Measurements from ENCODE around the gene UBASH3B.
A peak's percentile ranks its signal among the peaks of the same experiment; 100 is the strongest.

The UBASH3B gene

DNA sequence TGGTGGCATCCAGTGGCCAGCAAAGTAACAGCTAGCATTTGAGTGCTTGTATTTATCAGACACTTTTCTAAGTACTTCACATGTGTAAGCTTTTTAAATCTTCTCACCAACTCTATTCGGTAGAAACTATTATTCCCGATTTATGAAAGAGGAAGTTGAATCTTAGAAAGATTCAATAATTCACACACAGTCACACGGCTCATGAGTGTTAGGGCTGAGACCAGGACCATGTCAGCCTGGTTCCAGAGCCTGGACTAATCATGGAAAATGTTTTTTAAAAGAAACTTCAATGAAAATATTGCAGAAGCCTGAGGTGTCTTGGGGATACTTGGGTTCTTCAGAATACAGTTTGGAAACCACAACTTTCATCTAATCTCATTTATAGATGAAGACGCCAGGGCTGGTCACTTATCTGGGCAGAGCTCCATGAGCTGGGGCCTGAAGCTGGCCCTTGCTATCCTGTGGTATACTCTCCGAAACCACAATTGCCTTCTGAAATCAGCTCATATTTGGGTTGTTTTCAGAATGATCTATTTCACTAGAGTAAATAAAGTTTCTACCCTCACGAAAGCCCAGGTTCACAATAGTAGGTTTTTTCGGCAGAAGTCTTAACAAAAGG is 178.4 kb downstream of the UBASH3B start:
- H3K27me3 ChIP-seq (ENCODE audit: control insufficient read depth in 1 of 2, insufficient read depth in 2 of 2, low read length in 2 of 2) = no peaks in the 10 kb centered on the region
- H3K4me3 ChIP-seq (ENCODE audit: low read depth in 1 of 2, low read length in 2 of 2) = no peak overlapping the region
- H3K9me3 ChIP-seq (ENCODE audit: control insufficient read depth in 1 of 2, low read length in 2 of 2) = no peaks in the 10 kb centered on the region
- H3K4me1 ChIP-seq (ENCODE audit: control insufficient read depth in 1 of 2, insufficient read depth in 2 of 2, low read length in 2 of 2) = no peaks in the 10 kb centered on the region
- H3K9ac ChIP-seq (ENCODE audit: low read depth in 1 of 2, low read length in 2 of 2) = no peak overlapping the region
- H3K27ac ChIP-seq (ENCODE audit: low read depth, low read length) = no peak overlapping the region
- H3K36me3 ChIP-seq (ENCODE audit: control insufficient read depth in 1 of 2, insufficient read depth in 2 of 2, low read length in 2 of 2) = no peaks in the 10 kb centered on the region

DNA sequence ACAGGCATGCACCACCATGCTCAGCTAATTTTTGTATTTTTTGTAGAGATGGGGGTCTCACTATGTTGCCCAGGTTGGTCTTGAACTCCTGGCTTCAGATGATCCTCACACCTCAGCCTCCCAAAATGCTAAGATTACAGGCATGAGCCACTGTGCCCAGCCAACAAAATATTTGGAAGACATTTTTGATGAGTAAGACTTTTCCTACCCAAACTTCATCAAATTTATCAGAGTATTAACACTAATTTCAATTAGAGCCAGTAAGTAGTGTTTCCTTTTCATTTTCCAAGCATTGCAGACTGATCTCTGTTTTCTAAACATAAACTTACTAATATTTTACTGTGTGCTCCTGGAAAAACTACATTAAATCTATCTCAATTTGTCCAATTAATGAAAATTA is 181.4 kb downstream of the UBASH3B start:
- Histone ChIP-seq H3K4me1 (ENCODE audit: control insufficient read depth in 1 of 2, insufficient read depth in 2 of 2, low read length in 2 of 2) (no peaks in the 10 kb centered on the region), H3K36me3 (ENCODE audit: control insufficient read depth in 1 of 2, insufficient read depth in 2 of 2, low read length in 2 of 2) (no peaks in the 10 kb centered on the region), H3K9me3 (ENCODE audit: control insufficient read depth in 1 of 2, low read length in 2 of 2) (no peaks in the 10 kb centered on the region), H3K4me3 (ENCODE audit: low read depth in 1 of 2, low read length in 2 of 2) (no peak overlapping the region), H3K27me3 (ENCODE audit: control insufficient read depth in 1 of 2, insufficient read depth in 2 of 2, low read length in 2 of 2) (no peaks in the 10 kb centered on the region), H3K27ac (ENCODE audit: low read depth, low read length) (no peak overlapping the region), H3K9ac (ENCODE audit: low read depth in 1 of 2, low read length in 2 of 2) (no peak overlapping the region)

DNA sequence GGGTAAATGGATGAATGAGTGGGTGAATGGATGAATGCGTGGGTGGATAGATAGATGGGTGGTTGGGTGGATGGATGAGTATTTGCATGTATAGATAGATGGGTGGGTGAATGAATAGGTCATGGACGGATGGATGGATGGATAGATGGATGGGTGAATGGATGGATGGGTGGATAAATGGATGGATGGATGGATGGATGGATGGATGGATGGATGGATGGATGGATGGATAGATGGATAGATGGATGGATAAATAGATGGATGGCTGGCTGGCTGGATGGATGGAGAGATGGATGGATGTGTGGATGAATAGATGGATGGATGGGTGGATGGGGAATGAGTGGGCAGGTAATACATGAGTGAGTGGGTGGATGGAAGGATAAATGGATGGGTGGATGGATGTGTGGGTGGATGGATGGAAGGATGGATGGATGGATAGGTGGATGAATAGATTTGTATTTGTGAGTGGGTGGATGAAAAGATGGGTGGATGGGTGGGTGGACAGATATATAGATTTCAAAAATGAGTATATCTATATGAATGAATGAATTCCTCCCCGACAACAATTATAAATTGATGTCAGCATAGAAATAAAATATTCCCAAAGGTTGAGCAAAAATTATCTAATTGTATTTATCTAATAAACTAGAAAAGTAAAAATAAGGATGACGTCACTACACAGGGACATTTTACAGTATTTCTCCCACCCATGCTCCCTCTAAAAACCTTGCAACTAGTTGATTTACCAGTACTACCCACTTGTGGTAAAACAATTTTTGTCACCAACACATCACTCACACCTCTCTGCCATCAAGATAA is 182.2 kb downstream of the UBASH3B start:
- Histone ChIP-seq H3K4me1 (ENCODE audit: control insufficient read depth in 1 of 2, insufficient read depth in 2 of 2, low read length in 2 of 2) (no peaks in the 10 kb centered on the region), H3K9ac (ENCODE audit: low read depth in 1 of 2, low read length in 2 of 2) (no peak overlapping the region), H3K9me3 (ENCODE audit: control insufficient read depth in 1 of 2, low read length in 2 of 2) (no peaks in the 10 kb centered on the region), H3K27me3 (ENCODE audit: control insufficient read depth in 1 of 2, insufficient read depth in 2 of 2, low read length in 2 of 2) (no peaks in the 10 kb centered on the region), H3K4me3 (ENCODE audit: low read depth in 1 of 2, low read length in 2 of 2) (no peak overlapping the region), H3K27ac (ENCODE audit: low read depth, low read length) (no peak overlapping the region), H3K36me3 (ENCODE audit: control insufficient read depth in 1 of 2, insufficient read depth in 2 of 2, low read length in 2 of 2) (no peaks in the 10 kb centered on the region)

DNA sequence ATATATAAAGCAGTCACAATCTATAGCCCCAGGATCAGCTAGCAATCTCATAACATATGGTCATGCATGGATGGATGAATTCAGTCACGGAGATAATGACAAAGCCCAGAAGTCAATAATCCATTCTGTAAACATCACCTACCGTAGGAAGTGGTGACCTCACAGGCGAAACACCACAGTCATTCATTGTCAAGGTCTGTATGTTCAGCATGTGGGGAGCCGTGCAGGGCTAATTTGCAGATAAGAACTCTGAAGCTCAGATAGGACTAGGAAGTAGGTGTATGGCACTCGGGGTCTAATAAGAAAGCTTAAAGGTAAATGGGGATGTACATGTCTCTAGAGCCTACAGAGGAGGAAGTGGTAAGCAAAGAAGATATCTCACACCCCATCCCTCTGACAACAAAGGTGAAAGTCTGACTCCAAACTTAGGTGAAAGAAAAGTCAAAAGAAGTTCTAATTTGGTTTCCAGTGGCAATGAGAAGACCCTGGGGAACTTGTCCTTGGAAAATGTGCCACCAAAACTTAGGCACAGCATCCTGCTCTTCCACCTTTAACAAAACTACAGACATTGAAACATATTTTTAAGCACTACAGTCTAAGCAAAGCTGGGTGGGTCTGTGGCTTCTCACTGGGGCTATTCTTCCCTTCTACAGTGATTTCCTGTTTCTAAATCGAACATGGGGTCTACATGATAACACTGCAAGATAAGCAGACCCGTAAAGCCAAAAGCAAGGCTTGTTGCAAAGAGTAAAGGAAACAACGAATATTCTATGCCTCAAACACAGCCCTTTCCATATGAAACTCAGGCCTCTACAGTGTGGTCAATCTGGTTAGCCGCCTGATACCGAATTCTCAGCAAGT is 188.0 kb downstream of the UBASH3B start:
- Histone ChIP-seq H3K36me3 (ENCODE audit: control insufficient read depth in 1 of 2, insufficient read depth in 2 of 2, low read length in 2 of 2) (no peaks in the 10 kb centered on the region), H3K9ac (ENCODE audit: low read depth in 1 of 2, low read length in 2 of 2) (no peak overlapping the region), H3K27me3 (ENCODE audit: control insufficient read depth in 1 of 2, insufficient read depth in 2 of 2, low read length in 2 of 2) (no peaks in the 10 kb centered on the region), H3K9me3 (ENCODE audit: control insufficient read depth in 1 of 2, low read length in 2 of 2) (no peaks in the 10 kb centered on the region), H3K27ac (ENCODE audit: low read depth, low read length) (no peak overlapping the region), H3K4me1 (ENCODE audit: control insufficient read depth in 1 of 2, insufficient read depth in 2 of 2, low read length in 2 of 2) (no peaks in the 10 kb centered on the region), H3K4me3 (ENCODE audit: low read depth in 1 of 2, low read length in 2 of 2) (no peak overlapping the region)

DNA sequence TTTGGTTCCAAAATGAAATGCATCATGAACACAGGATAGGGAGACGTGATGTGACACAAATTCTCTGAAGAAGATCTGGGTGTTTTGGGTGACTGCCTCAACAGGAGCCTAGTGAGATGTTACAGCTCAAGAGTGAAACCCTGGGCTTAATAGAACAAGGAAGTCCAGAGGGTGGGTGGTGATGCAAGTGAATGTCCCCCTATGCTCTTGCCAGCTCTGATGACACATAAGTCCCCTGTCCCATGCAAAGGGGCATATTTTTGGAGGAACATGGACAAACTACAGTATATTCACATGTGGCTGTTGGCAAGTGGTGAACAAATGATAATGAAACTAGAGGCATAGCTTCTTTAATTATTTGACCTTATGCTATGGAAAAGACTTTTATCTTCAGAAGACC is 191.9 kb downstream of the UBASH3B start:
- Histone ChIP-seq H3K27ac (ENCODE audit: low read depth, low read length) (no peak overlapping the region), H3K36me3 (ENCODE audit: control insufficient read depth in 1 of 2, insufficient read depth in 2 of 2, low read length in 2 of 2) (no peaks in the 10 kb centered on the region), H3K9ac (ENCODE audit: low read depth in 1 of 2, low read length in 2 of 2) (no peak overlapping the region), H3K9me3 (ENCODE audit: control insufficient read depth in 1 of 2, low read length in 2 of 2) (no peaks in the 10 kb centered on the region), H3K27me3 (ENCODE audit: control insufficient read depth in 1 of 2, insufficient read depth in 2 of 2, low read length in 2 of 2) (peaks cover 0 to 4% of the 10 kb centered on the region in 2 donors), H3K4me1 (ENCODE audit: control insufficient read depth in 1 of 2, insufficient read depth in 2 of 2, low read length in 2 of 2) (peaks cover 0 to 2% of the 10 kb centered on the region in 2 donors), H3K4me3 (ENCODE audit: low read depth in 1 of 2, low read length in 2 of 2) (no peak overlapping the region)

DNA sequence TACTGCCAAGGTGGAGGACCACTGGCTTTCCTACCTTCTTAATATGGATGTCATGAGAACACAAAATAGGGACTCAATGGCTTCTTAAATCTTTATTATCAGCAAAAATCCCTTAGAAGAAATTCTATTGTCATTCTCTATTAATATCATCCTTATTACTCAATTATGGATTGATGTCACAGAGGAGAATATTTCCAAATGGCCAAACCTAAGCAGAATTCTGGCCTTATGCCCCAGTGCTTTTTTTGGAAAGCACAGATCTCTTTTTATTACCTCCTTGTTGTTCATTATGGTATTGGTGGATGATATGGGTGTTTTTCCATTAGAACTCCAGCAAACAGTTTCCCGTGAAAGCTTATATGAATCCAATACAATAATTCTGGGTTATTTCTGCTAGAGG is 192.7 kb downstream of the UBASH3B start:
- Histone ChIP-seq H3K4me1 (ENCODE audit: control insufficient read depth in 1 of 2, insufficient read depth in 2 of 2, low read length in 2 of 2) (peaks cover 0 to 5% of the 10 kb centered on the region in 2 donors), H3K9me3 (ENCODE audit: control insufficient read depth in 1 of 2, low read length in 2 of 2) (no peaks in the 10 kb centered on the region), H3K27me3 (ENCODE audit: control insufficient read depth in 1 of 2, insufficient read depth in 2 of 2, low read length in 2 of 2) (peaks cover 0 to 4% of the 10 kb centered on the region in 2 donors), H3K27ac (ENCODE audit: low read depth, low read length) (no peak overlapping the region), H3K36me3 (ENCODE audit: control insufficient read depth in 1 of 2, insufficient read depth in 2 of 2, low read length in 2 of 2) (no peaks in the 10 kb centered on the region), H3K9ac (ENCODE audit: low read depth in 1 of 2, low read length in 2 of 2) (no peak overlapping the region), H3K4me3 (ENCODE audit: low read depth in 1 of 2, low read length in 2 of 2) (no peak overlapping the region)

DNA sequence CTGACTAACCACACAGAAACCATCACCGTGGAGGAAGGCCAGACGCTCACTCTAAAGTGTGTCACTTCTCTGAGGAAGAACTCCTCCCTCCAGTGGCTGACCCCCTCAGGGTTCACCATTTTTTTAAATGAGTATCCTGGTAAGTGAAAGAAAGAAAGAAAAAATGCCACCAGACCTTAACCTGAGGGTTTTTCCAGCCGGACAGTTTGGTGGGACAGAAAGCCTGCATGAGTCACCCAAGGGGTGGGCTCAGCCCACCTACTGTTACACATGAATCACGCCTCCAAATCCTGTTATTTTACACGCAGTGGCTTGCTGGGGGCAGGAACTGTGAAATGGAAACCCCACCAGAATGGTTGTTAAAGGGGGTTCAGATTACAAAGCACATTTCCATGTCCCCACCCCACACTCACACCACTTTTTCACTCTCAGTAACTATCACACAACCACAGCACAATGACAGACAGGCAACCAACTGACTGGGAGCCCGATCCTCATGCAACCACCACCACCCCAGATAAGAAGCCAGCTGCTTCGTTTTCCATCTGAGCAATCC is 194.6 kb downstream of the UBASH3B start:
- Histone ChIP-seq H3K9me3 (ENCODE audit: control insufficient read depth in 1 of 2, low read length in 2 of 2) (no peaks in the 10 kb centered on the region), H3K36me3 (ENCODE audit: control insufficient read depth in 1 of 2, insufficient read depth in 2 of 2, low read length in 2 of 2) (no peaks in the 10 kb centered on the region), H3K4me1 (ENCODE audit: control insufficient read depth in 1 of 2, insufficient read depth in 2 of 2, low read length in 2 of 2) (peaks cover 0 to 5% of the 10 kb centered on the region in 2 donors), H3K27ac (ENCODE audit: low read depth, low read length) (no peak overlapping the region), H3K27me3 (ENCODE audit: control insufficient read depth in 1 of 2, insufficient read depth in 2 of 2, low read length in 2 of 2) (peaks cover 0 to 4% of the 10 kb centered on the region in 2 donors), H3K4me3 (ENCODE audit: low read depth in 1 of 2, low read length in 2 of 2) (no peak overlapping the region), H3K9ac (ENCODE audit: low read depth in 1 of 2, low read length in 2 of 2) (no peak overlapping the region)

DNA sequence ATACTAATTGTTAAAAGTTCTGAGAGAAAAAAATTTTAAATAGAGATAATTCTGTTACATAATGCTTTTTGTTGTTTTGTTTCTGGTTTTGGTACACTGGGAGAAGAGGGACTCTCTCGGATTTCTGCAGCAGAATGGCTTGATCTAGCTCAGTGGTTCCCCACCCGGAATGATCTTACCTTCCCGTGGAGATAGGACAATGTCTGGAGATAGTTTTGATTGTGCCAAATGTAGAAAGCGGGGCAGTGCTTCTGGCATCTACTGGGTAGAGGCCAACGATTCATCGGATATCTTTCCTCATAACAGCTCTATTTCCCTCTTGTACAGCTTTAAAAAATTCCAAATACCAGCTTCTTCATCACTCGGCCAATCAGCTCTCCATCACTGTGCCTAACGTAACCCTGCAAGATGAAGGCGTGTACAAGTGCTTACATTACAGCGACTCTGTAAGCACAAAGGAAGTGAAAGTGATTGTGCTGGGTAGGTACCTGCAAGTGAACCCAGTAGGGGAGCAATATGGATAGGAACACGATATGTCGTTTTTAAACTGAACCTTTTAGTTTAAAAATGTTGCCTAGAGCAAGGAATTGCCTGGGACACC is 195.9 kb downstream of the UBASH3B start:
- H3K9ac ChIP-seq (ENCODE audit: low read depth in 1 of 2, low read length in 2 of 2) = no peak overlapping the region
- H3K36me3 ChIP-seq (ENCODE audit: control insufficient read depth in 1 of 2, insufficient read depth in 2 of 2, low read length in 2 of 2) = no peaks in the 10 kb centered on the region
- peaks cover 0 to 5% of the 10 kb centered on the region in 2 donors for H3K4me1 ChIP-seq (ENCODE audit: control insufficient read depth in 1 of 2, insufficient read depth in 2 of 2, low read length in 2 of 2)
- peaks cover 0 to 4% of the 10 kb centered on the region in 2 donors for H3K27me3 ChIP-seq (ENCODE audit: control insufficient read depth in 1 of 2, insufficient read depth in 2 of 2, low read length in 2 of 2)
- H3K27ac ChIP-seq (ENCODE audit: low read depth, low read length) = no peak overlapping the region
- peak overlapping the region in 1 of 2 donors; percentile 23 for H3K4me3 ChIP-seq (ENCODE audit: low read depth in 1 of 2, low read length in 2 of 2)
- H3K9me3 ChIP-seq (ENCODE audit: control insufficient read depth in 1 of 2, low read length in 2 of 2) = no peaks in the 10 kb centered on the region

DNA sequence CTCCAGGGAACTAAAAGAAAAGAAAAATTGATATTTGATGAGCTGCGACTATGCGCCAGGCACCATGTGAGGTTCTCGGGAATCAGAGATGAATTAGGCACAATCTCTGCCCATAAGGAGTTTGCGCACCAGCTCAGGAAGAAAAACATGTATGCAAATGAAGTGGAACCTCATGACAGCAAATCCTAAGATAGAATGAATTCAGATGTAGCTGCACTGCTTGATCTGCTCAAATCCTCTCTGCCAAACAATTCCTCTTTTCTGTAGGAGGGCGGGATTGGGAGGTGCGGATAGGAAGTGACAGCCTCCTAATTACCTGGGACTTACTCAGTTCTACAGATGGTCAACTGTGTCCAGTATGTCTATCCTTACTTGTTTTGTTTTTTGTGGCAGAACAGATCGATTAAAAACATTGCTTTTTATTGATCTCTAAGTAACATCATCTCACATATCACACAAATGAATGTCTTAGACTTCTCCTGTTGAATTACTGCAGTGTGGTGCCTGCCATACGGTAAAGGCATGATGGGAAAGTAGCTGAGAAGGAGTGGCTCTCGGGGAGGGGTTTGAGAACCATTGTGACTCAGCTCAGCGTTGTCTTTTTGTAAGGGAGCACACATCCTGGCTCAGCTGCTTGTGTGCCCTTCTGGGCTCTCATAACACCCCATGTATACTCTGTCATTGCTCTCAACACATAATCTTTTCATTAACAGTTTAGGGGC is 196.7 kb downstream of the UBASH3B start:
- Histone ChIP-seq H3K27ac (ENCODE audit: low read depth, low read length) (no peak overlapping the region), H3K36me3 (ENCODE audit: control insufficient read depth in 1 of 2, insufficient read depth in 2 of 2, low read length in 2 of 2) (no peaks in the 10 kb centered on the region), H3K4me3 (ENCODE audit: low read depth in 1 of 2, low read length in 2 of 2) (no peak overlapping the region)

More for the DNA sequence above, 196.7 kb downstream of the UBASH3B start:
- Histone ChIP-seq H3K9me3 (ENCODE audit: control insufficient read depth in 1 of 2, low read length in 2 of 2) (no peaks in the 10 kb centered on the region), H3K27me3 (ENCODE audit: control insufficient read depth in 1 of 2, insufficient read depth in 2 of 2, low read length in 2 of 2) (peaks cover 0 to 4% of the 10 kb centered on the region in 2 donors), H3K9ac (ENCODE audit: low read depth in 1 of 2, low read length in 2 of 2) (no peak overlapping the region), H3K4me1 (ENCODE audit: control insufficient read depth in 1 of 2, insufficient read depth in 2 of 2, low read length in 2 of 2) (peaks cover 0 to 5% of the 10 kb centered on the region in 2 donors)
